Hepatocyte (in vitro differentiated cells): ENCODE measurements around the gene MAST4.

Experiments
- EZH2 ChIP-seq: fragments of 200-600 bp; sonication (generic); IDR thresholded peaks from 2 replicates; pipeline ENCODE4 v1.6.1; 2016; ENCODE audit warnings: antibody characterized with exemption, mild to moderate bottlenecking, borderline replicate concordance
- EZH2phosphoT487 ChIP-seq: fragments of 200-600 bp; sonication (generic); IDR thresholded peaks from one replicate; pipeline ENCODE4 v1.6.1; 2018; ENCODE audit warnings: antibody characterized with exemption, mild to moderate bottlenecking, low read depth, moderate library complexity; ENCODE audit not compliant: unreplicated experiment, severe bottlenecking
- TF ChIP-seq, protein P1 (sequence below): fragments of 200-600 bp; sonication (generic); IDR thresholded peaks from 2 replicates; pipeline ENCODE4 v1.5.1; 2016; ENCODE audit warnings: antibody characterized with exemption, mild to moderate bottlenecking; ENCODE audit not compliant: poor library complexity

DNA sequence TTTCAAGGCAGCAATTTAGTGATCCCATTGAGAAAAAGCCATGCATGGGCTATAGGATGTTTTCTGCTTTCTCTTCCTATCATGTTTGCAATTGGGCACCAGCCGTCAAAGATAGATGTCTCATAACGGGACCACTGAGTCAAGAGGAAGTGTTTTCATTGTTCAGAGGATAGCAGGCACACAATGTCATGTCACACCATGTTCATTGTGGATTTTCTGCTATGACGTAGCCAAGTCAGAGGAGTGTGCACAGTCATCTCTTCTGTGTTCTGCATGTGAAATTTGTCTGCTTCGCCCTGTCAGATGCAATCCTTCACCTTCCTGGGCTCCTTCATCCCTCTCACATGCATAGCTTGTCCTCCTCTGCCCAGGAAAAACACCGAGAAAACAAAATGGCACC lies 494.4 kb downstream of the MAST4 start:
- TF ChIP-seq EZH2 (no peak), EZH2phosphoT487 (no peak)
- TF ChIP-seq, protein P1, sequence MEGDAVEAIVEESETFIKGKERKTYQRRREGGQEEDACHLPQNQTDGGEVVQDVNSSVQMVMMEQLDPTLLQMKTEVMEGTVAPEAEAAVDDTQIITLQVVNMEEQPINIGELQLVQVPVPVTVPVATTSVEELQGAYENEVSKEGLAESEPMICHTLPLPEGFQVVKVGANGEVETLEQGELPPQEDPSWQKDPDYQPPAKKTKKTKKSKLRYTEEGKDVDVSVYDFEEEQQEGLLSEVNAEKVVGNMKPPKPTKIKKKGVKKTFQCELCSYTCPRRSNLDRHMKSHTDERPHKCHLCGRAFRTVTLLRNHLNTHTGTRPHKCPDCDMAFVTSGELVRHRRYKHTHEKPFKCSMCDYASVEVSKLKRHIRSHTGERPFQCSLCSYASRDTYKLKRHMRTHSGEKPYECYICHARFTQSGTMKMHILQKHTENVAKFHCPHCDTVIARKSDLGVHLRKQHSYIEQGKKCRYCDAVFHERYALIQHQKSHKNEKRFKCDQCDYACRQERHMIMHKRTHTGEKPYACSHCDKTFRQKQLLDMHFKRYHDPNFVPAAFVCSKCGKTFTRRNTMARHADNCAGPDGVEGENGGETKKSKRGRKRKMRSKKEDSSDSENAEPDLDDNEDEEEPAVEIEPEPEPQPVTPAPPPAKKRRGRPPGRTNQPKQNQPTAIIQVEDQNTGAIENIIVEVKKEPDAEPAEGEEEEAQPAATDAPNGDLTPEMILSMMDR, result no peak
